Mammary epithelial cell (primary cell): ENCODE measurements around the gene SHB.

Source experiments
- EZH2 ChIP-seq: IDR thresholded peaks from 2 replicates; pipeline ENCODE4 v1.6.1; 2012; ENCODE audit warnings: low read length, inconsistent platforms, borderline replicate concordance
- TF ChIP-seq, protein P1 (sequence below), 2 donors: IDR thresholded peaks in 1 of 2; conservative IDR thresholded peaks in 1 of 2; 2 replicates each; pipeline ENCODE4 v1.5.1; 2011 to 2012; ENCODE audit warnings: inconsistent platforms in 2 of 2, low read length in 2 of 2, mild to moderate bottlenecking in 2 of 2, control low read depth in 1 of 2, low read depth in 1 of 2; ENCODE audit not compliant: insufficient read depth in 1 of 2; ENCODE audit errors: extremely low read depth in 1 of 2

DNA sequence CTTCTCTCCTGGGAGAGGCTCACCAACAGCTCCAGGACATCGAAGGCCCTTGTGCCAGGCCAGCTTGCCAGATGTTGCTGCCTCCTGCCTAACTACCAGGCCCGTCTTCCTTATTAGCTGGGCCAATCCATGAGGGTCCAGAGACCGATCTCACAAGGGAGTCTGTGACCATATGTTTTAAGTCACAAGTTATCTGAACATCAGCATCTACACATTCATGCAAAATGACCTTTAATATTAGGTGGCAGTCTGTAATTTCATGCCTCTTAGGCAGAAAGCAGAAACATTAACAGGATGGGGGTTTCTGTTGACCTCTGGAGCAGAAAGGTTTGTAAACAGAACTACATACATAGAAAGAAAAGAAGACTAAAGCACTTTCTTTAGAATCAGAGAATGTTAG is 90.0 kb downstream of the SHB start:
- TF ChIP-seq, protein P1, sequence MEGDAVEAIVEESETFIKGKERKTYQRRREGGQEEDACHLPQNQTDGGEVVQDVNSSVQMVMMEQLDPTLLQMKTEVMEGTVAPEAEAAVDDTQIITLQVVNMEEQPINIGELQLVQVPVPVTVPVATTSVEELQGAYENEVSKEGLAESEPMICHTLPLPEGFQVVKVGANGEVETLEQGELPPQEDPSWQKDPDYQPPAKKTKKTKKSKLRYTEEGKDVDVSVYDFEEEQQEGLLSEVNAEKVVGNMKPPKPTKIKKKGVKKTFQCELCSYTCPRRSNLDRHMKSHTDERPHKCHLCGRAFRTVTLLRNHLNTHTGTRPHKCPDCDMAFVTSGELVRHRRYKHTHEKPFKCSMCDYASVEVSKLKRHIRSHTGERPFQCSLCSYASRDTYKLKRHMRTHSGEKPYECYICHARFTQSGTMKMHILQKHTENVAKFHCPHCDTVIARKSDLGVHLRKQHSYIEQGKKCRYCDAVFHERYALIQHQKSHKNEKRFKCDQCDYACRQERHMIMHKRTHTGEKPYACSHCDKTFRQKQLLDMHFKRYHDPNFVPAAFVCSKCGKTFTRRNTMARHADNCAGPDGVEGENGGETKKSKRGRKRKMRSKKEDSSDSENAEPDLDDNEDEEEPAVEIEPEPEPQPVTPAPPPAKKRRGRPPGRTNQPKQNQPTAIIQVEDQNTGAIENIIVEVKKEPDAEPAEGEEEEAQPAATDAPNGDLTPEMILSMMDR (conservative IDR thresholded peaks at IDR 0.05 in 1 of 2, IDR thresholded peaks at IDR 0.05 in 1 of 2; ENCODE audit: extremely low read depth in 1 of 2, insufficient read depth in 1 of 2, low read depth in 1 of 2, low read length in 2 of 2): no peak
- TF ChIP-seq EZH2: no peak
